Lower leg skin (tissue), 3 donors: Measurements from ENCODE around the gene THSD7B.

Experiments used
- POLR2A ChIP-seq, 2 donors: fragments of 450-650 bp; IDR thresholded peaks; one replicate each; pipeline ENCODE4 v1.6.1; 2016 to 2017; ENCODE audit warnings: antibody characterized with exemption in 2 of 2, mild to moderate bottlenecking in 1 of 2, moderate library complexity in 1 of 2
- TF ChIP-seq, protein P1 (sequence below), 3 donors: fragments of 450-650 bp; IDR thresholded peaks; one replicate each; pipeline ENCODE4 v1.5.1; 2016; ENCODE audit warnings: antibody characterized with exemption in 3 of 3, mild to moderate bottlenecking in 3 of 3, moderate library complexity in 2 of 3

DNA sequence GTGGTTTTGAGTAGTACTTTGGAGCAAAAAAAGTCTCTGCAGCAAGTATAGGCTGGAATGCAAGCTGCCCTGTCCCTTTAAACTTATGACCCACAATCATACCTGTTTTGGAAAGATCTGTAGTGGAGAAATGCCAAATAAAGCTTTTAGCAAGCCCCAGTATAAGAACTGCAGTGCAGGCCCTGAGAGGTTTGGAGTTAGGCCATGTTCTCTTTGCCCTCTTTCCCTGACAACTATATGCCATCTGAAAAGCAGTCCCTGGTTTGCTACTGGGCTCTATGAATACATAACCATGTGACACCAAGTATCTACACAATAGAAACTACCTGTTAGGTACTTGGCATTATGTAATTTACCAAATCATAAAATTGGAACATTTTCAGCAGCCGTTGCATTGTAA is 931.6 kb downstream of the THSD7B start:
- no peak for TF ChIP-seq POLR2A (IDR thresholded peaks at IDR 0.05)
- TF ChIP-seq, protein P1, sequence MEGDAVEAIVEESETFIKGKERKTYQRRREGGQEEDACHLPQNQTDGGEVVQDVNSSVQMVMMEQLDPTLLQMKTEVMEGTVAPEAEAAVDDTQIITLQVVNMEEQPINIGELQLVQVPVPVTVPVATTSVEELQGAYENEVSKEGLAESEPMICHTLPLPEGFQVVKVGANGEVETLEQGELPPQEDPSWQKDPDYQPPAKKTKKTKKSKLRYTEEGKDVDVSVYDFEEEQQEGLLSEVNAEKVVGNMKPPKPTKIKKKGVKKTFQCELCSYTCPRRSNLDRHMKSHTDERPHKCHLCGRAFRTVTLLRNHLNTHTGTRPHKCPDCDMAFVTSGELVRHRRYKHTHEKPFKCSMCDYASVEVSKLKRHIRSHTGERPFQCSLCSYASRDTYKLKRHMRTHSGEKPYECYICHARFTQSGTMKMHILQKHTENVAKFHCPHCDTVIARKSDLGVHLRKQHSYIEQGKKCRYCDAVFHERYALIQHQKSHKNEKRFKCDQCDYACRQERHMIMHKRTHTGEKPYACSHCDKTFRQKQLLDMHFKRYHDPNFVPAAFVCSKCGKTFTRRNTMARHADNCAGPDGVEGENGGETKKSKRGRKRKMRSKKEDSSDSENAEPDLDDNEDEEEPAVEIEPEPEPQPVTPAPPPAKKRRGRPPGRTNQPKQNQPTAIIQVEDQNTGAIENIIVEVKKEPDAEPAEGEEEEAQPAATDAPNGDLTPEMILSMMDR (IDR thresholded peaks at IDR 0.05) = no peak
